HepG2 (cell line): ENCODE results near the gene YJEFN3. TPM values are rescaled to one million over a fixed set of nuclear protein-coding genes. Genes with fewer than 3 reads are reported as not detected.
A peak's percentile ranks its signal among the peaks of the same experiment; 100 is the strongest.

Source experiments
- CEBPB ChIP-seq: IDR thresholded peaks from 2 replicates; pipeline ENCODE4 v1.6.1; 2011; ENCODE audit warnings: low read depth, low read length, improper control_type of control experiment, borderline replicate concordance
- CSRNP2 ChIP-seq: sonication (generic); formaldehyde crosslinking; conservative IDR thresholded peaks from 2 replicates; pipeline ENCODE4 v1.8.0; 2022; ENCODE audit warnings: low read depth, missing genetic modification reagents
- ETV6 ChIP-seq: sonication (generic); formaldehyde crosslinking; conservative IDR thresholded peaks from 2 replicates; pipeline ENCODE4 v1.4.0; 2020; ENCODE audit warnings: missing genetic modification reagents
- FOXK1 ChIP-seq: sonication (generic); formaldehyde crosslinking; IDR thresholded peaks from 2 replicates; pipeline ENCODE4 v1.4.0; 2020; ENCODE audit warnings: low read depth, missing genetic modification reagents, borderline replicate concordance
- HNRNPLL ChIP-seq: fragments of 200-400 bp; formaldehyde crosslinking; IDR thresholded peaks from 2 replicates; pipeline ENCODE4 v1.6.1; 2017; ENCODE audit warnings: mild to moderate bottlenecking, low read depth, low read length; ENCODE audit not compliant: poor library complexity, severe bottlenecking
- MLXIP ChIP-seq: sonication (generic); formaldehyde crosslinking; IDR thresholded peaks from 2 replicates; pipeline ENCODE4 v1.9.0; 2021; ENCODE audit warnings: missing genetic modification reagents, borderline replicate concordance
- MYC ChIP-seq: sonication (generic); formaldehyde crosslinking; IDR thresholded peaks from 2 replicates; pipeline ENCODE4 v1.9.0; 2021; ENCODE audit warnings: missing genetic modification reagents, borderline replicate concordance
- PATZ1 ChIP-seq: sonication (generic); formaldehyde crosslinking; IDR thresholded peaks from 2 replicates; pipeline ENCODE4 v1.4.0; 2020; ENCODE audit warnings: missing genetic modification reagents
- SMYD3 ChIP-seq: sonication (generic); formaldehyde crosslinking; IDR thresholded peaks from 2 replicates; pipeline ENCODE4 v1.8.1; 2023; ENCODE audit warnings: mild to moderate bottlenecking, missing genetic modification reagents
- SOX6 ChIP-seq, 2 experiments: fragments of 450-650 bp in 1 of 2; sonication (generic) in 1 of 2; formaldehyde crosslinking in 1 of 2; IDR thresholded peaks; 2 replicates each; pipeline versions ENCODE4 v1.4.0 to v1.6.1; 2017 to 2020; ENCODE audit warnings: antibody characterized with exemption in 1 of 2, mild to moderate bottlenecking in 1 of 2, missing genetic modification reagents in 1 of 2
- TARDBP ChIP-seq: sonication (generic); formaldehyde crosslinking; IDR thresholded peaks from 2 replicates; pipeline ENCODE4 v1.8.0; 2022; ENCODE audit warnings: mild to moderate bottlenecking, missing genetic modification reagents
- TGIF2 ChIP-seq: IDR thresholded peaks from 2 replicates; pipeline ENCODE4 v1.6.1; 2016; ENCODE audit warnings: control low read depth, missing compliant biosample characterization
- ZFP91 ChIP-seq: sonication (generic); formaldehyde crosslinking; IDR thresholded peaks from 2 replicates; pipeline ENCODE4 v1.9.0; 2022; ENCODE audit warnings: missing genetic modification reagents, mild to moderate bottlenecking, borderline replicate concordance
- ZNF446 ChIP-seq: sonication (generic); formaldehyde crosslinking; IDR thresholded peaks from 2 replicates; pipeline ENCODE4 v1.5.0; 2020; ENCODE audit warnings: mild to moderate bottlenecking, missing genetic modification reagents
- ZNF564 ChIP-seq: sonication (generic); formaldehyde crosslinking; IDR thresholded peaks from 2 replicates; pipeline ENCODE4 v1.8.1; 2023; ENCODE audit warnings: mild to moderate bottlenecking, missing genetic modification reagents
- ZNF619 ChIP-seq: sonication (generic); formaldehyde crosslinking; IDR thresholded peaks from 2 replicates; pipeline ENCODE4 v1.4.0; 2020; ENCODE audit warnings: mild to moderate bottlenecking, missing genetic modification reagents
- ZNF720 ChIP-seq: sonication (generic); formaldehyde crosslinking; IDR thresholded peaks from 2 replicates; pipeline ENCODE4 v1.4.0; 2020; ENCODE audit warnings: missing genetic modification reagents
- polyA plus RNA-seq, 8 experiments: library from polyadenylated mRNA; depleted of rRNA in 3 of 8; stranded (reverse) in 7 of 8; unstranded in 1 of 8; fragments of >200 nt; fragmentation: Illumina TruSeq in 4 of 8; extraction: Trizol in 4 of 8; gene quantifications; 2 replicates each; pipeline versions ENCODE4 v1.2.1 to v1.2.3, GENCODE V29; 2011 to 2016; ENCODE audit warnings: low read depth in 4 of 8, missing spikeins in 1 of 8, mixed read lengths in 1 of 8; ENCODE audit not compliant: insufficient read depth in 1 of 8
- total RNA-seq, 5 experiments: library from RNA; depleted of rRNA; stranded (reverse); fragments of >200 nt; fragmentation: Illumina TruSeq; extraction: Trizol; gene quantifications; 2 replicates each; pipeline ENCODE4 v1.2.3, GENCODE V29; 2016; ENCODE audit warnings: low read depth in 1 of 5

Gene YJEFN3
- total and polyA plus RNA-seq, 2 of the 13 experiments (the other 11 are each of a cell fraction or from before 2014, with no cell fraction given), result 0.89 to 4.0 TPM

- no peak for TF ChIP-seq ETV6 (CRISPR knock-in tag)
- TF ChIP-seq SMYD3 (CRISPR knock-in tag), result no peak
- TF ChIP-seq TGIF2 (CRISPR knock-in tag), result no peak
- peak; percentile 36 for TF ChIP-seq HNRNPLL
- TF ChIP-seq ZNF619 (CRISPR knock-in tag), result 0 out of 2 replicates have a peak, but pooled peaks have one; percentile 40
- TF ChIP-seq CEBPB, result no peak
- TF ChIP-seq FOXK1 (CRISPR knock-in tag), result peak; percentile 83; the same call in 1 of the 2 replicates
- peak; percentile 19; the same call in 1 of the 2 replicates for TF ChIP-seq PATZ1 (CRISPR knock-in tag)
- TF ChIP-seq ZNF720, result no peak
- TF ChIP-seq SOX6 (IDR thresholded peaks at IDR 0.05), result no peak
- peak; percentile 53; the same call in 1 of the 2 replicates for TF ChIP-seq SOX6 (CRISPR knock-in tag; IDR thresholded peaks at IDR 0.05)
- TF ChIP-seq ZNF564 (CRISPR knock-in tag), result no peak; the same call in 1 of the 2 replicates
- no peak for TF ChIP-seq CSRNP2 (CRISPR knock-in tag)
- TF ChIP-seq MLXIP (CRISPR knock-in tag), result peak; percentile 37; the same call in 1 of the 2 replicates
- TF ChIP-seq TARDBP, result peak; percentile 82
- TF ChIP-seq MYC, result peak; percentile 85; the same call in 1 of the 2 replicates
- peak; percentile 82 for TF ChIP-seq ZFP91 (CRISPR knock-in tag)
- TF ChIP-seq ZNF446, result no peak
Observed at GRCh38 chr19:19515642-19516519, 12.8 kb upstream of the YJEFN3 start, which contains the start of gene NDUFA13 (continued).
